DLD1 (cell line): Measurements from ENCODE around the gene UNC13C.

Experiments
- in situ Hi-C: cut with HindIII; loops from 2 replicates; pipeline ENCODE4 v1.10.0; 2017; ENCODE audit warnings: low sequenced_read_pairs

UNC13C gene

GRCh38 chr15:54550954-54551353 lies 572.7 kb downstream of the UNC13C start:
- in situ Hi-C loops: no loop called here

GRCh38 chr15:54556231-54556630 lies 578.0 kb downstream of the UNC13C start:
- in situ Hi-C loops: no loop called here

GRCh38 chr15:54559405-54560069 lies 581.3 kb downstream of the UNC13C start:
- in situ Hi-C loops: no loop called here

- in situ Hi-C loops: no loop called here
Measured at GRCh38 chr15:54560417-54560816, 582.2 kb downstream of the UNC13C start.

GRCh38 chr15:54564166-54564565 lies 585.9 kb downstream of the UNC13C start:
- in situ Hi-C loops: no loop called here

GRCh38 chr15:54566654-54567053 lies 588.4 kb downstream of the UNC13C start:
- in situ Hi-C loops: no loop called here

GRCh38 chr15:54567408-54568035 lies 589.3 kb downstream of the UNC13C start:
- in situ Hi-C loops: no loop called here

- in situ Hi-C loops: no loop called here
Measured at GRCh38 chr15:54568381-54568780, 590.1 kb downstream of the UNC13C start.

GRCh38 chr15:54571576-54571975 lies 593.3 kb downstream of the UNC13C start:
- in situ Hi-C loops: no loop called here

GRCh38 chr15:54575586-54575985 lies 597.3 kb downstream of the UNC13C start:
- in situ Hi-C loops: no loop called here

- in situ Hi-C loops: no loop called here
Measured at GRCh38 chr15:54576298-54576935, 598.2 kb downstream of the UNC13C start.

- in situ Hi-C loops: no loop called here
Measured at GRCh38 chr15:54577476-54578250, 599.4 kb downstream of the UNC13C start.

- in situ Hi-C loops: no loop called here
Measured at GRCh38 chr15:54579855-54580254, 601.6 kb downstream of the UNC13C start.

- in situ Hi-C loops: no loop called here
Measured at GRCh38 chr15:54580643-54581042, 602.4 kb downstream of the UNC13C start.

GRCh38 chr15:54582863-54583643 lies 604.8 kb downstream of the UNC13C start:
- in situ Hi-C loops: no loop called here

- in situ Hi-C loops: no loop called here
Measured at GRCh38 chr15:54585063-54585462, 606.8 kb downstream of the UNC13C start.

GRCh38 chr15:54594115-54594514 lies 615.9 kb downstream of the UNC13C start:
- in situ Hi-C loops: no loop called here

GRCh38 chr15:54599386-54599785 lies 621.1 kb downstream of the UNC13C start:
- in situ Hi-C loops: no loop called here

GRCh38 chr15:54605043-54605442 lies 626.8 kb downstream of the UNC13C start:
- in situ Hi-C loops: no loop called here

- in situ Hi-C loops: no loop called here
Measured at GRCh38 chr15:54605556-54605955, 627.3 kb downstream of the UNC13C start.
